HG02759 (cell line): ENCODE results near the gene CALY.

Experiments
- ATAC-seq: cut with Tn5 transposase; IDR thresholded peaks from one replicate; pipeline ENCODE4 v1.9.1; 2021; ENCODE audit warnings: mild to moderate bottlenecking, moderate library complexity; ENCODE audit not compliant: unreplicated experiment

The CALY gene

GRCh38 chr10:133353202-133353959 lies 16.7 kb upstream of the CALY start:
- ATAC-seq, result no peak

GRCh38 chr10:133351408-133352318 lies 15.0 kb upstream of the CALY start:
- no peak for ATAC-seq

- no peak for ATAC-seq
These were observed 14.2 kb upstream of the CALY start for GRCh38 chr10:133350950-133351329.

GRCh38 chr10:133350283-133350949 lies 13.7 kb upstream of the CALY start:
- no peak for ATAC-seq

- ATAC-seq, result no peak
These were observed 12.9 kb upstream of the CALY start for GRCh38 chr10:133349577-133350011.

GRCh38 chr10:133349160-133349568 lies 12.5 kb upstream of the CALY start:
- ATAC-seq, result no peak

- ATAC-seq, result no peak
These were observed 11.2 kb upstream of the CALY start for GRCh38 chr10:133347710-133348517.

- ATAC-seq, result no peak
These were observed 9.7 kb upstream of the CALY start for GRCh38 chr10:133346413-133346812.

- no peak for ATAC-seq
These were observed 7.5 kb upstream of the CALY start for GRCh38 chr10:133344236-133344635.

GRCh38 chr10:133343558-133343957 lies 6.9 kb upstream of the CALY start:
- no peak for ATAC-seq

- no peak for ATAC-seq
These were observed 6.2 kb upstream of the CALY start for GRCh38 chr10:133342942-133343341.

GRCh38 chr10:133341983-133342382 lies 5.3 kb upstream of the CALY start:
- ATAC-seq, result no peak

GRCh38 chr10:133339708-133340380 lies 3.1 kb upstream of the CALY start:
- no peak for ATAC-seq

- no peak for ATAC-seq
These were observed 1.7 kb upstream of the CALY start for GRCh38 chr10:133338080-133339071.

- ATAC-seq, result no peak
These were observed 652 bp upstream of the CALY start for GRCh38 chr10:133337370-133337725.

- ATAC-seq, result no peak
These were observed 549 bp downstream of the CALY start for GRCh38 chr10:133336118-133336576.

- ATAC-seq, result no peak
These were observed 1.2 kb downstream of the CALY start for GRCh38 chr10:133335246-133336117.
